ENCODE results near the gene IGFBP2.

The IGFBP2 gene

GRCh38 chr2:216666461-216667233 lies 33.4 kb downstream of the IGFBP2 start:
- no peak overlapping the region for H3K9ac ChIP-seq
- H4K20me1 ChIP-seq = peaks cover 91% of the 10 kb centered on the region

GRCh38 chr2:216670266-216671080 lies 37.3 kb downstream of the IGFBP2 start:
- Histone ChIP-seq H4K20me1 (peaks cover 63% of the 10 kb centered on the region), H3K27me3 (peaks cover 77% of the 10 kb centered on the region), H3K27ac (peak overlapping the region; percentile 50), H3K4me2 (peak overlapping the region; percentile 82), H3K9ac (no peak overlapping the region), H3K4me1 (peaks cover 45% of the 10 kb centered on the region), H3K9me3 (no peaks in the 10 kb centered on the region), H3K36me3 (no peaks in the 10 kb centered on the region), H3K4me3 (peak overlapping the region; percentile 7; the same call in 1 of the 2 replicates)
- TF ChIP-seq Cebpa-rat (IDR thresholded peaks at IDR 0.05) = no peak

More at GRCh38 chr2:216666461-216667233, 33.4 kb downstream of the IGFBP2 start:
- no peak for TF ChIP-seq Cebpa-rat (IDR thresholded peaks at IDR 0.05)
- no peak overlapping the region for H3K4me3 ChIP-seq
- H3K27ac ChIP-seq = no peak overlapping the region
- no peaks in the 10 kb centered on the region for H3K9me3 ChIP-seq
- H3K36me3 ChIP-seq = peaks cover 8% of the 10 kb centered on the region; the same call in 1 of the 2 replicates
- peaks cover 77% of the 10 kb centered on the region for H3K4me1 ChIP-seq
- H3K27me3 ChIP-seq = peaks cover 64% of the 10 kb centered on the region
- no peak overlapping the region for H3K4me2 ChIP-seq

GRCh38 chr2:216671081-216671411 lies 37.8 kb downstream of the IGFBP2 start:
- H3K27ac ChIP-seq = peak overlapping the region; percentile 50
- no peak for TF ChIP-seq Cebpa-rat (IDR thresholded peaks at IDR 0.05)

GRCh38 chr2:216671791-216672343 lies 38.6 kb downstream of the IGFBP2 start:
- Histone ChIP-seq H3K4me3 (no peak overlapping the region), H3K4me1 (peaks cover 36% of the 10 kb centered on the region), H3K27ac (no peak overlapping the region), H3K36me3 (no peaks in the 10 kb centered on the region), H3K27me3 (peaks cover 79% of the 10 kb centered on the region), H3K9me3 (no peaks in the 10 kb centered on the region), H4K20me1 (peaks cover 49% of the 10 kb centered on the region), H3K9ac (no peak overlapping the region), H3K4me2 (peak overlapping the region; percentile 82)
- TF ChIP-seq Cebpa-rat (IDR thresholded peaks at IDR 0.05) = no peak

More at GRCh38 chr2:216671081-216671411, 37.8 kb downstream of the IGFBP2 start:
- no peak overlapping the region for H3K9ac ChIP-seq
- H3K4me2 ChIP-seq = peak overlapping the region; percentile 82
- H3K4me3 ChIP-seq = peak overlapping the region; percentile 7; the same call in 1 of the 2 replicates
- H3K36me3 ChIP-seq = no peaks in the 10 kb centered on the region
- peaks cover 57% of the 10 kb centered on the region for H4K20me1 ChIP-seq
- H3K4me1 ChIP-seq = peaks cover 39% of the 10 kb centered on the region
- no peaks in the 10 kb centered on the region for H3K9me3 ChIP-seq
- H3K27me3 ChIP-seq = peaks cover 77% of the 10 kb centered on the region

GRCh38 chr2:216672466-216672865 lies 39.2 kb downstream of the IGFBP2 start:
- Histone ChIP-seq H3K36me3 (no peaks in the 10 kb centered on the region), H3K9ac (no peak overlapping the region), H3K4me2 (no peak overlapping the region), H3K27me3 (peaks cover 73% of the 10 kb centered on the region), H3K4me3 (no peak overlapping the region), H3K27ac (no peak overlapping the region), H4K20me1 (peaks cover 43% of the 10 kb centered on the region), H3K4me1 (peaks cover 36% of the 10 kb centered on the region), H3K9me3 (no peaks in the 10 kb centered on the region)
- TF ChIP-seq Cebpa-rat (IDR thresholded peaks at IDR 0.05) = no peak

- Histone ChIP-seq H3K27ac (no peak overlapping the region), H3K4me2 (no peak overlapping the region)
- TF ChIP-seq Cebpa-rat (IDR thresholded peaks at IDR 0.05) = no peak
Observed at GRCh38 chr2:216673021-216673420, 39.8 kb downstream of the IGFBP2 start.

GRCh38 chr2:216673609-216674008 lies 40.4 kb downstream of the IGFBP2 start:
- no peak overlapping the region for H3K9ac ChIP-seq
- H3K9me3 ChIP-seq = no peaks in the 10 kb centered on the region
- peaks cover 32% of the 10 kb centered on the region for H4K20me1 ChIP-seq
- H3K27me3 ChIP-seq = peaks cover 61% of the 10 kb centered on the region
- no peaks in the 10 kb centered on the region for H3K36me3 ChIP-seq
- no peak overlapping the region for H3K4me3 ChIP-seq
- H3K4me1 ChIP-seq = peaks cover 34% of the 10 kb centered on the region
- no peak overlapping the region for H3K4me2 ChIP-seq
- no peak for TF ChIP-seq Cebpa-rat (IDR thresholded peaks at IDR 0.05)
- no peak overlapping the region for H3K27ac ChIP-seq

More at GRCh38 chr2:216673021-216673420, 39.8 kb downstream of the IGFBP2 start:
- Histone ChIP-seq H3K27me3 (peaks cover 67% of the 10 kb centered on the region), H4K20me1 (peaks cover 38% of the 10 kb centered on the region), H3K9ac (no peak overlapping the region), H3K9me3 (no peaks in the 10 kb centered on the region), H3K36me3 (no peaks in the 10 kb centered on the region), H3K4me1 (peaks cover 36% of the 10 kb centered on the region), H3K4me3 (no peak overlapping the region)

- no peak for TF ChIP-seq Cebpa-rat (IDR thresholded peaks at IDR 0.05)
- Histone ChIP-seq H3K4me2 (no peak overlapping the region), H3K27me3 (peaks cover 54% of the 10 kb centered on the region), H3K36me3 (no peaks in the 10 kb centered on the region), H3K4me3 (no peak overlapping the region), H3K9me3 (no peaks in the 10 kb centered on the region), H3K9ac (no peak overlapping the region), H3K4me1 (peaks cover 26% of the 10 kb centered on the region), H3K27ac (no peak overlapping the region), H4K20me1 (peaks cover 24% of the 10 kb centered on the region)
Observed at GRCh38 chr2:216674376-216674775, 41.2 kb downstream of the IGFBP2 start.

- Histone ChIP-seq H3K4me3 (no peak overlapping the region), H3K27me3 (peaks cover 40% of the 10 kb centered on the region), H3K9ac (no peak overlapping the region), H3K36me3 (no peaks in the 10 kb centered on the region), H3K27ac (no peak overlapping the region), H3K4me1 (peaks cover 7% of the 10 kb centered on the region), H3K4me2 (no peak overlapping the region), H4K20me1 (peaks cover 9% of the 10 kb centered on the region; the same call in 1 of the 2 replicates), H3K9me3 (no peaks in the 10 kb centered on the region)
- no peak for TF ChIP-seq Cebpa-rat (IDR thresholded peaks at IDR 0.05)
Observed at GRCh38 chr2:216676630-216677029, 43.4 kb downstream of the IGFBP2 start.

Data from BLaER1 (cell line).